ENCODE results near the gene LIX1L. TPM values are rescaled to one million over a fixed set of nuclear protein-coding genes. Genes with fewer than 3 reads are reported as not detected.
A peak's percentile ranks its signal among the peaks of the same experiment; 100 is the strongest.

LIX1L gene
- total RNA-seq, 2 experiments from 2014 or later, result 49.5 to 57.5 TPM

GRCh38 chr1:145974721-145975120 is 16.9 kb upstream of the LIX1L start:
- Mint-ChIP-seq H3K27me3 (no peaks in the 10 kb centered on the region), H3K4me3 (no peak overlapping the region), H3K9me3 (no peaks in the 10 kb centered on the region), H3K4me1 (peaks cover 12% of the 10 kb centered on the region), H3K27ac (no peak overlapping the region), H3K36me3 (ENCODE audit: low read depth) (peaks cover 1% of the 10 kb centered on the region)
- ChIA-PET POLR2A (no interaction called here), CTCF (interaction anchor here (8.7 kb wide), 1 partner anchor 17 kb away, joined by 154 read pairs; the partner anchor contains the start of gene TXNIP)
- DNase-seq, result no peak

GRCh38 chr1:145972580-145972979 is 14.8 kb upstream of the LIX1L start:
- no peak for DNase-seq
- ChIA-PET CTCF (interaction anchor here (0.6 to 1.6 kb wide), 3 partner anchors 8 to 142 kb away, joined by 5 to 6 read pairs (median 5); partner anchors contain the start of genes ANKRD34A and POLR3GL), POLR2A (no interaction called here)
- Mint-ChIP-seq H3K9me3 (peaks cover 3% of the 10 kb centered on the region), H3K36me3 (ENCODE audit: low read depth) (peaks cover 8% of the 10 kb centered on the region), H3K27ac (no peak overlapping the region), H3K4me3 (no peak overlapping the region), H3K27me3 (no peaks in the 10 kb centered on the region), H3K4me1 (peaks cover 15% of the 10 kb centered on the region)

GRCh38 chr1:145967288-145967687 is 9.5 kb upstream of the LIX1L start:
- ChIA-PET CTCF (interaction anchor here (0.6 to 4.3 kb wide), 5 partner anchors 9 to 110 kb away, joined by 3 to 22 read pairs (median 5); partner anchors contain the start of gene LIX1L), POLR2A (no interaction called here)
- H3K9me3 Mint-ChIP-seq, result peaks cover 7% of the 10 kb centered on the region
- H3K36me3 Mint-ChIP-seq (ENCODE audit: low read depth), result peaks cover 13% of the 10 kb centered on the region
- no peaks in the 10 kb centered on the region for H3K27me3 Mint-ChIP-seq
- H3K4me3 Mint-ChIP-seq, result no peak overlapping the region
- peaks cover 33% of the 10 kb centered on the region for H3K4me1 Mint-ChIP-seq
- H3K27ac Mint-ChIP-seq, result no peak overlapping the region
- no peak for DNase-seq

GRCh38 chr1:145965119-145965744 is 7.4 kb upstream of the LIX1L start:
- H3K4me3 Mint-ChIP-seq, result peak overlapping the region; percentile 95
- CTCF ChIA-PET, result interaction anchor here (0.8 to 3.9 kb wide), 10 partner anchors 8 to 120 kb away, joined by 3 to 43 read pairs (median 6); partner anchors contain the start of genes NUDT17 and RBM8A
- peaks cover 13% of the 10 kb centered on the region for H3K36me3 Mint-ChIP-seq (ENCODE audit: low read depth)
- peaks cover 7% of the 10 kb centered on the region for H3K9me3 Mint-ChIP-seq
- H3K4me1 Mint-ChIP-seq, result peaks cover 46% of the 10 kb centered on the region
- DNase-seq, result no peak
- peak overlapping the region; percentile 89 for H3K27ac Mint-ChIP-seq
- H3K27me3 Mint-ChIP-seq, result no peaks in the 10 kb centered on the region
- POLR2A ChIA-PET, result interaction anchor here (0.6 to 1.4 kb wide), 5 partner anchors 8 to 87 kb away, joined by 3 to 6 read pairs (median 4); partner anchors contain the start of gene RBM8A

- Mint-ChIP-seq H3K27ac (peak within 1 kb of the TSS; percentile 89), H3K4me1 (peaks cover 51% of the 10 kb centered on the region), H3K9me3 (peaks cover 7% of the 10 kb centered on the region), H3K4me3 (peak within 1 kb of the TSS; percentile 95), H3K36me3 (ENCODE audit: low read depth) (peaks cover 11% of the 10 kb centered on the region), H3K27me3 (peaks cover 1% of the 10 kb centered on the region)
- peak; percentile 97 for DNase-seq
- POLR2A ChIA-PET, result interaction anchor here (0.6 to 1.4 kb wide), 6 partner anchors 9 to 87 kb away, joined by 3 to 6 read pairs (median 4); partner anchors contain the start of gene RBM8A
- CTCF ChIA-PET, result interaction anchor here (0.7 to 3.9 kb wide), 10 partner anchors 8 to 119 kb away, joined by 3 to 43 read pairs (median 5); partner anchors contain the start of genes NUDT17 and RBM8A
These were observed 6.7 kb upstream of the LIX1L start, which contains the start of the genes ANKRD34A and POLR3GL for GRCh38 chr1:145964328-145965118. Gene ANKRD34A (minus strand): TSS chr1:145964575. CDS start chr1:145961759, 2,816 bp downstream. Gene POLR3GL (plus strand): TSS chr1:145964690. CDS start chr1:145974866, 10,176 bp downstream.

GRCh38 chr1:145963265-145964019 is 5.6 kb upstream of the LIX1L start:
- Mint-ChIP-seq H3K9me3 (peaks cover 7% of the 10 kb centered on the region), H3K4me1 (peaks cover 62% of the 10 kb centered on the region), H3K27ac (peak overlapping the region; percentile 89), H3K27me3 (peaks cover 4% of the 10 kb centered on the region), H3K4me3 (peak overlapping the region; percentile 95), H3K36me3 (ENCODE audit: low read depth) (peaks cover 11% of the 10 kb centered on the region)
- ChIA-PET CTCF (interaction anchor here (0.7 to 3.9 kb wide), 10 partner anchors 9 to 118 kb away, joined by 3 to 43 read pairs (median 5); partner anchors contain the start of genes NUDT17 and RBM8A), POLR2A (interaction anchor here (1.0 to 1.4 kb wide), 3 partner anchors 29 to 88 kb away, joined by 3 to 6 read pairs (median 5); partner anchors contain the start of gene RBM8A)
- DNase-seq, result no peak

- H3K27ac Mint-ChIP-seq, result peak overlapping the region; percentile 89
- peak; percentile 20 for DNase-seq
- peaks cover 3% of the 10 kb centered on the region for H3K36me3 Mint-ChIP-seq (ENCODE audit: low read depth)
- peaks cover 2% of the 10 kb centered on the region for H3K9me3 Mint-ChIP-seq
- H3K27me3 Mint-ChIP-seq, result peaks cover 4% of the 10 kb centered on the region
- ChIA-PET CTCF (interaction anchor here (1.1 to 3.9 kb wide), 6 partner anchors 16 to 117 kb away, joined by 3 to 43 read pairs (median 9); partner anchors contain the start of genes NUDT17 and RBM8A), POLR2A (no interaction called here)
- H3K4me3 Mint-ChIP-seq, result peak overlapping the region; percentile 95
- peaks cover 63% of the 10 kb centered on the region for H3K4me1 Mint-ChIP-seq
These were observed 4.6 kb upstream of the LIX1L start for GRCh38 chr1:145962157-145963102.

- Mint-ChIP-seq H3K4me3 (peak overlapping the region; percentile 86), H3K27me3 (peaks cover 4% of the 10 kb centered on the region), H3K4me1 (peaks cover 67% of the 10 kb centered on the region), H3K36me3 (ENCODE audit: low read depth) (no peaks in the 10 kb centered on the region), H3K27ac (peak overlapping the region; percentile 83), H3K9me3 (no peaks in the 10 kb centered on the region)
- CTCF ChIA-PET, result interaction anchor here (1.4 kb wide), 1 partner anchor 46 kb away, joined by 4 read pairs; no protein-coding TSS in a partner anchor
- DNase-seq, result peak; percentile 47
- POLR2A ChIA-PET, result interaction anchor here (1.1 kb wide), 1 partner anchor 496 kb away, joined by 6 read pairs; no protein-coding TSS in a partner anchor
These were observed 3.8 kb upstream of the LIX1L start for GRCh38 chr1:145961425-145962156.

GRCh38 chr1:145961109-145961424 is 3.2 kb upstream of the LIX1L start:
- no peaks in the 10 kb centered on the region for H3K9me3 Mint-ChIP-seq
- peaks cover 70% of the 10 kb centered on the region for H3K4me1 Mint-ChIP-seq
- H3K27ac Mint-ChIP-seq, result peak overlapping the region; percentile 73
- no peaks in the 10 kb centered on the region for H3K36me3 Mint-ChIP-seq (ENCODE audit: low read depth)
- DNase-seq, result no peak
- peaks cover 4% of the 10 kb centered on the region for H3K27me3 Mint-ChIP-seq
- CTCF ChIA-PET, result interaction anchor here (1.4 kb wide), 1 partner anchor 46 kb away, joined by 4 read pairs; no protein-coding TSS in a partner anchor
- POLR2A ChIA-PET, result interaction anchor here (1.1 kb wide), 1 partner anchor 496 kb away, joined by 6 read pairs; no protein-coding TSS in a partner anchor
- H3K4me3 Mint-ChIP-seq, result peak overlapping the region; percentile 86

GRCh38 chr1:145960468-145961108 is 2.8 kb upstream of the LIX1L start:
- peaks cover 75% of the 10 kb centered on the region for H3K4me1 Mint-ChIP-seq

More at GRCh38 chr1:145960468-145961108, 2.8 kb upstream of the LIX1L start:
- Mint-ChIP-seq H3K36me3 (ENCODE audit: low read depth) (no peaks in the 10 kb centered on the region), H3K4me3 (peak overlapping the region; percentile 86), H3K27me3 (peaks cover 4% of the 10 kb centered on the region), H3K9me3 (no peaks in the 10 kb centered on the region), H3K27ac (peak overlapping the region; percentile 73)
- ChIA-PET POLR2A (interaction anchor here (1.1 kb wide), 1 partner anchor 495 kb away, joined by 6 read pairs; no protein-coding TSS in a partner anchor), CTCF (no interaction called here)
- peak; percentile 53 for DNase-seq
